HUES48 (cell line): ENCODE measurements around the gene SCOC.
A peak's percentile ranks its signal among the peaks of the same experiment; 100 is the strongest.

ENCODE experiments used
- H3K27ac ChIP-seq: one replicate; pipeline ENCODE4 v1.7.0; 2013; ENCODE audit warnings: low read depth, low read length, inconsistent platforms
- H3K27me3 ChIP-seq: 2 replicates; pipeline ENCODE4 v1.6.1; 2013; ENCODE audit warnings: mild to moderate bottlenecking, low read length; ENCODE audit not compliant: control insufficient read depth, insufficient read depth
- H3K36me3 ChIP-seq: 2 replicates; pipeline ENCODE4 v1.6.1; 2013; ENCODE audit warnings: low read length; ENCODE audit not compliant: control insufficient read depth, insufficient read depth
- H3K4me1 ChIP-seq: 2 replicates; pipeline ENCODE4 v1.6.1; 2013; ENCODE audit warnings: mild to moderate bottlenecking, low read length; ENCODE audit not compliant: control insufficient read depth, insufficient read depth
- H3K4me3 ChIP-seq: 2 replicates; pipeline ENCODE4 v1.5.1; 2013; ENCODE audit warnings: mild to moderate bottlenecking, low read depth, low read length
- H3K9ac ChIP-seq: 2 replicates; pipeline ENCODE4 v1.6.1; 2013; ENCODE audit warnings: mild to moderate bottlenecking, low read depth, low read length, moderate library complexity
- H3K9me3 ChIP-seq: 2 replicates; pipeline ENCODE4 v1.6.1; 2013; ENCODE audit warnings: low read length; ENCODE audit not compliant: control insufficient read depth, insufficient read depth

SCOC gene

GRCh38 chr4:140363051-140363450 lies 10.4 kb upstream of the SCOC start:
- no peak overlapping the region for H3K4me3 ChIP-seq
- H3K27me3 ChIP-seq: no peaks in the 10 kb centered on the region
- H3K36me3 ChIP-seq: no peaks in the 10 kb centered on the region
- no peaks in the 10 kb centered on the region for H3K9me3 ChIP-seq
- no peak overlapping the region for H3K27ac ChIP-seq
- no peak overlapping the region for H3K9ac ChIP-seq
- H3K4me1 ChIP-seq: no peaks in the 10 kb centered on the region

GRCh38 chr4:140363558-140363957 lies 9.9 kb upstream of the SCOC start:
- no peak overlapping the region for H3K9ac ChIP-seq
- H3K36me3 ChIP-seq: no peaks in the 10 kb centered on the region
- H3K4me3 ChIP-seq: no peak overlapping the region
- no peak overlapping the region for H3K27ac ChIP-seq
- no peaks in the 10 kb centered on the region for H3K9me3 ChIP-seq
- no peaks in the 10 kb centered on the region for H3K27me3 ChIP-seq
- H3K4me1 ChIP-seq: no peaks in the 10 kb centered on the region

- no peak overlapping the region for H3K27ac ChIP-seq
- H3K27me3 ChIP-seq: no peaks in the 10 kb centered on the region
- H3K4me3 ChIP-seq: no peak overlapping the region
- H3K9ac ChIP-seq: no peak overlapping the region
- no peaks in the 10 kb centered on the region for H3K36me3 ChIP-seq
- H3K4me1 ChIP-seq: no peaks in the 10 kb centered on the region
- H3K9me3 ChIP-seq: no peaks in the 10 kb centered on the region
Measured at GRCh38 chr4:140367738-140368137, 5.7 kb upstream of the SCOC start.

- H3K9ac ChIP-seq: no peak overlapping the region
- no peaks in the 10 kb centered on the region for H3K9me3 ChIP-seq
- H3K27me3 ChIP-seq: no peaks in the 10 kb centered on the region
- no peak overlapping the region for H3K27ac ChIP-seq
- no peak overlapping the region for H3K4me3 ChIP-seq
- H3K4me1 ChIP-seq: no peaks in the 10 kb centered on the region
- no peaks in the 10 kb centered on the region for H3K36me3 ChIP-seq
Measured at GRCh38 chr4:140368686-140369085, 4.8 kb upstream of the SCOC start.

- no peaks in the 10 kb centered on the region for H3K36me3 ChIP-seq
- H3K27ac ChIP-seq: peak overlapping the region; percentile 78
Measured at GRCh38 chr4:140372751-140373327, 607 bp upstream of the SCOC start.

GRCh38 chr4:140374130-140374477 lies 658 bp downstream of the SCOC start:
- Histone ChIP-seq H3K4me1 (peaks cover 7% of the 10 kb centered on the region; the same call in 1 of the 2 replicates), H3K27ac (peak overlapping the region; percentile 96), H3K27me3 (no peaks in the 10 kb centered on the region), H3K4me3 (peak overlapping the region; percentile 89), H3K9me3 (no peaks in the 10 kb centered on the region), H3K9ac (peak overlapping the region; percentile 64), H3K36me3 (no peaks in the 10 kb centered on the region)

More at GRCh38 chr4:140372751-140373327, 607 bp upstream of the SCOC start:
- Histone ChIP-seq H3K27me3 (no peaks in the 10 kb centered on the region), H3K9me3 (no peaks in the 10 kb centered on the region), H3K9ac (peak overlapping the region; percentile 63), H3K4me3 (peak overlapping the region; percentile 89), H3K4me1 (peaks cover 7% of the 10 kb centered on the region; the same call in 1 of the 2 replicates)

- H3K36me3 ChIP-seq: peaks cover 12% of the 10 kb centered on the region; the same call in 1 of the 2 replicates
- H3K9ac ChIP-seq: no peak overlapping the region
- no peak overlapping the region for H3K27ac ChIP-seq
- no peaks in the 10 kb centered on the region for H3K9me3 ChIP-seq
- H3K4me3 ChIP-seq: no peak overlapping the region
- no peaks in the 10 kb centered on the region for H3K27me3 ChIP-seq
- H3K4me1 ChIP-seq: no peaks in the 10 kb centered on the region
Measured at GRCh38 chr4:140382732-140383131, 9.3 kb downstream of the SCOC start.

- Histone ChIP-seq H3K27me3 (no peaks in the 10 kb centered on the region), H3K36me3 (no peaks in the 10 kb centered on the region), H3K4me1 (no peaks in the 10 kb centered on the region), H3K4me3 (no peak overlapping the region), H3K9me3 (no peaks in the 10 kb centered on the region), H3K9ac (no peak overlapping the region), H3K27ac (no peak overlapping the region)
Measured at GRCh38 chr4:140388015-140388414, 14.6 kb downstream of the SCOC start.

- Histone ChIP-seq H3K9me3 (no peaks in the 10 kb centered on the region), H3K36me3 (no peaks in the 10 kb centered on the region), H3K4me1 (no peaks in the 10 kb centered on the region), H3K9ac (no peak overlapping the region), H3K4me3 (no peak overlapping the region), H3K27ac (no peak overlapping the region), H3K27me3 (no peaks in the 10 kb centered on the region)
Measured at GRCh38 chr4:140395668-140396067, 22.2 kb downstream of the SCOC start.

GRCh38 chr4:140400111-140400510 lies 26.7 kb downstream of the SCOC start:
- Histone ChIP-seq H3K27me3 (no peaks in the 10 kb centered on the region), H3K36me3 (no peaks in the 10 kb centered on the region), H3K4me1 (no peaks in the 10 kb centered on the region), H3K27ac (no peak overlapping the region), H3K9ac (no peak overlapping the region), H3K9me3 (no peaks in the 10 kb centered on the region), H3K4me3 (no peak overlapping the region)

- no peak overlapping the region for H3K27ac ChIP-seq
Measured at GRCh38 chr4:140406292-140406691, 32.8 kb downstream of the SCOC start.

More at GRCh38 chr4:140406292-140406691, 32.8 kb downstream of the SCOC start:
- H3K36me3 ChIP-seq: no peaks in the 10 kb centered on the region
- H3K4me1 ChIP-seq: no peaks in the 10 kb centered on the region
- no peak overlapping the region for H3K9ac ChIP-seq
- H3K9me3 ChIP-seq: no peaks in the 10 kb centered on the region
- H3K4me3 ChIP-seq: no peak overlapping the region
- no peaks in the 10 kb centered on the region for H3K27me3 ChIP-seq
